GM23338 (cell line): ENCODE results near the gene CNPY2.

ENCODE experiments used
- CREB1 ChIP-seq: fragments of 250-450 bp; sonication (Bioruptor Pico); IDR thresholded peaks from 2 replicates; pipeline ENCODE4 v1.5.0; 2020; ENCODE audit warnings: low read depth, mild to moderate bottlenecking, moderate library complexity
- EZH2 ChIP-seq: fragments of 200-600 bp; sonication (generic); IDR thresholded peaks from one replicate; pipeline ENCODE4 v1.8.0; 2017; ENCODE audit warnings: antibody characterized with exemption, mild to moderate bottlenecking, low read depth; ENCODE audit not compliant: unreplicated experiment
- EZH2phosphoT487 ChIP-seq: fragments of 200-600 bp; sonication (generic); IDR thresholded peaks from one replicate; pipeline ENCODE4 v1.8.1; 2018; ENCODE audit warnings: antibody characterized with exemption; ENCODE audit not compliant: unreplicated experiment
- JUNB ChIP-seq: IDR thresholded peaks from one replicate; pipeline ENCODE4 v1.6.1; 2016; ENCODE audit warnings: antibody characterized with exemption; ENCODE audit not compliant: unreplicated experiment
- NANOG ChIP-seq: IDR thresholded peaks from 2 replicates; pipeline ENCODE4 v1.6.1; 2016; ENCODE audit warnings: antibody characterized with exemption, borderline replicate concordance
- POLR2AphosphoS5 ChIP-seq: IDR thresholded peaks from 2 replicates; pipeline ENCODE4 v1.6.1; 2016; ENCODE audit warnings: antibody characterized with exemption, low read depth
- STAT1 ChIP-seq: IDR thresholded peaks from one replicate; pipeline ENCODE4 v1.6.1; 2016; ENCODE audit warnings: antibody characterized with exemption; ENCODE audit not compliant: unreplicated experiment
- ZNF331 ChIP-seq: fragments of 250-450 bp; sonication (Bioruptor Pico); IDR thresholded peaks from 2 replicates; pipeline ENCODE4 v1.5.0; 2020; ENCODE audit warnings: low read depth, mild to moderate bottlenecking, moderate library complexity
- TF ChIP-seq, protein P1 (sequence below), 2 experiments: fragments of 200-600 bp in 1 of 2; sonication (generic) in 1 of 2; conservative IDR thresholded peaks; 2 replicates each; pipeline versions ENCODE4 v1.5.1 to v1.6.1; 2016 to 2017; ENCODE audit warnings: antibody characterized with exemption in 2 of 2, low read depth in 2 of 2, mild to moderate bottlenecking in 2 of 2, moderate library complexity in 1 of 2
- TF ChIP-seq, protein P2 (sequence below): IDR thresholded peaks from one replicate; pipeline ENCODE4 v1.6.1; 2018; ENCODE audit warnings: antibody characterized with exemption; ENCODE audit not compliant: unreplicated experiment

DNA sequence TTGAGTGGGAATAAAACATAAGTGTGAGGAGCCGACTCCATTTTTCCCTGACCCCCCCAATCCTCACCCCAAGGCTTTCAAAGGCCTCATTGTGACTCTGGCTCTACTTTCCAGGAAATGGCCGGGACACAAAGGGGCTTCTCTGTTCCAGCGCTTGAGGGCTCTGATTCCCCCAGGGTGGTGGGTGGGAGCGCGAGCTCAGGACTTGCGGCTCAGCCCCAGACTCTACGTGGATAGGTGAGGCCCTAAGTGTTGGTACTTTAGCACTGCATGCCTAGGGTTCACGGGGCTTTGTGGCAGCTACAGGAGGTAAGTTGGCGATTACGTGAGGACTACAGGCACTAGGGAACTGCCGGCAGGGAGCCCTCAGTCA, 553 bp downstream of the CNPY2 start:
- TF ChIP-seq, protein P1, sequence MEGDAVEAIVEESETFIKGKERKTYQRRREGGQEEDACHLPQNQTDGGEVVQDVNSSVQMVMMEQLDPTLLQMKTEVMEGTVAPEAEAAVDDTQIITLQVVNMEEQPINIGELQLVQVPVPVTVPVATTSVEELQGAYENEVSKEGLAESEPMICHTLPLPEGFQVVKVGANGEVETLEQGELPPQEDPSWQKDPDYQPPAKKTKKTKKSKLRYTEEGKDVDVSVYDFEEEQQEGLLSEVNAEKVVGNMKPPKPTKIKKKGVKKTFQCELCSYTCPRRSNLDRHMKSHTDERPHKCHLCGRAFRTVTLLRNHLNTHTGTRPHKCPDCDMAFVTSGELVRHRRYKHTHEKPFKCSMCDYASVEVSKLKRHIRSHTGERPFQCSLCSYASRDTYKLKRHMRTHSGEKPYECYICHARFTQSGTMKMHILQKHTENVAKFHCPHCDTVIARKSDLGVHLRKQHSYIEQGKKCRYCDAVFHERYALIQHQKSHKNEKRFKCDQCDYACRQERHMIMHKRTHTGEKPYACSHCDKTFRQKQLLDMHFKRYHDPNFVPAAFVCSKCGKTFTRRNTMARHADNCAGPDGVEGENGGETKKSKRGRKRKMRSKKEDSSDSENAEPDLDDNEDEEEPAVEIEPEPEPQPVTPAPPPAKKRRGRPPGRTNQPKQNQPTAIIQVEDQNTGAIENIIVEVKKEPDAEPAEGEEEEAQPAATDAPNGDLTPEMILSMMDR (conservative IDR thresholded peaks at IDR 0.05; ENCODE audit: low read depth in 2 of 2) = no peak
- TF ChIP-seq EZH2 (no peak), CREB1 (CRISPR knock-in tag) (no peak), POLR2AphosphoS5 (no peak), EZH2phosphoT487 (no peak), JUNB (no peak), STAT1 (no peak), ZNF331 (no peak), NANOG (no peak)
- TF ChIP-seq, protein P2, sequence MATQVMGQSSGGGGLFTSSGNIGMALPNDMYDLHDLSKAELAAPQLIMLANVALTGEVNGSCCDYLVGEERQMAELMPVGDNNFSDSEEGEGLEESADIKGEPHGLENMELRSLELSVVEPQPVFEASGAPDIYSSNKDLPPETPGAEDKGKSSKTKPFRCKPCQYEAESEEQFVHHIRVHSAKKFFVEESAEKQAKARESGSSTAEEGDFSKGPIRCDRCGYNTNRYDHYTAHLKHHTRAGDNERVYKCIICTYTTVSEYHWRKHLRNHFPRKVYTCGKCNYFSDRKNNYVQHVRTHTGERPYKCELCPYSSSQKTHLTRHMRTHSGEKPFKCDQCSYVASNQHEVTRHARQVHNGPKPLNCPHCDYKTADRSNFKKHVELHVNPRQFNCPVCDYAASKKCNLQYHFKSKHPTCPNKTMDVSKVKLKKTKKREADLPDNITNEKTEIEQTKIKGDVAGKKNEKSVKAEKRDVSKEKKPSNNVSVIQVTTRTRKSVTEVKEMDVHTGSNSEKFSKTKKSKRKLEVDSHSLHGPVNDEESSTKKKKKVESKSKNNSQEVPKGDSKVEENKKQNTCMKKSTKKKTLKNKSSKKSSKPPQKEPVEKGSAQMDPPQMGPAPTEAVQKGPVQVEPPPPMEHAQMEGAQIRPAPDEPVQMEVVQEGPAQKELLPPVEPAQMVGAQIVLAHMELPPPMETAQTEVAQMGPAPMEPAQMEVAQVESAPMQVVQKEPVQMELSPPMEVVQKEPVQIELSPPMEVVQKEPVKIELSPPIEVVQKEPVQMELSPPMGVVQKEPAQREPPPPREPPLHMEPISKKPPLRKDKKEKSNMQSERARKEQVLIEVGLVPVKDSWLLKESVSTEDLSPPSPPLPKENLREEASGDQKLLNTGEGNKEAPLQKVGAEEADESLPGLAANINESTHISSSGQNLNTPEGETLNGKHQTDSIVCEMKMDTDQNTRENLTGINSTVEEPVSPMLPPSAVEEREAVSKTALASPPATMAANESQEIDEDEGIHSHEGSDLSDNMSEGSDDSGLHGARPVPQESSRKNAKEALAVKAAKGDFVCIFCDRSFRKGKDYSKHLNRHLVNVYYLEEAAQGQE = no peak
